Measurements from ENCODE around the gene CDKL2. TPM values are rescaled to one million over a fixed set of nuclear protein-coding genes. Genes with fewer than 3 reads are reported as not detected.

Gene CDKL2
- total and polyA plus RNA-seq, 2 of the 8 experiments (the other 6 are each of a cell fraction or from before 2014, with no cell fraction given), result 1.4 to 2.1 TPM

GRCh38 chr4:75654905-75655304 is 24.6 kb upstream of the CDKL2 start:
- Histone ChIP-seq H3K4me1 (replicated peaks in 1 of 4; ENCODE audit: control insufficient read depth in 3 of 4, insufficient read depth in 4 of 4, low read length in 3 of 4) (no peaks in the 10 kb centered on the region), H2BK15ac (ENCODE audit: low read length) (no peak overlapping the region), H3K23me2 (ENCODE audit: low read depth, low read length) (no peaks in the 10 kb centered on the region), H3K4ac (replicated peaks; ENCODE audit: insufficient read length, low read depth, low read length) (no peak overlapping the region), H3K14ac (ENCODE audit: insufficient read length) (no peak overlapping the region), H3K9me3 (ENCODE audit: insufficient read depth in 2 of 2, low read depth in 1 of 2, low read length in 1 of 2) (no peaks in the 10 kb centered on the region), H3K18ac (ENCODE audit: extremely low read depth, low read length) (no peak overlapping the region), H2BK20ac (ENCODE audit: low read length) (no peak overlapping the region), H2AFZ (ENCODE audit: low read length) (no peak overlapping the region), H4K5ac (ENCODE audit: insufficient read length, low read depth, low read length) (no peak overlapping the region), H2BK12ac (ENCODE audit: low read depth, low read length) (no peak overlapping the region), H3K9ac (replicated peaks in 1 of 4; ENCODE audit: extremely low read depth in 1 of 4, low read depth in 3 of 4, low read length in 3 of 4) (no peak overlapping the region), H3K27me3 (replicated peaks in 1 of 4; ENCODE audit: control insufficient read depth in 3 of 4, extremely low read depth in 1 of 4, insufficient read depth in 3 of 4, low read length in 3 of 4) (no peaks in the 10 kb centered on the region), H4K20me1 (replicated peaks in 1 of 2; ENCODE audit: control insufficient read depth in 1 of 2, insufficient read depth in 2 of 2, low read length in 2 of 2) (peaks cover 6 to 7% of the 10 kb centered on the region in 2 experiments), H3K27ac (ENCODE audit: low read depth, low read length) (no peak overlapping the region), H3K23ac (ENCODE audit: insufficient read length) (no peak overlapping the region), H3K4me2 (ENCODE audit: insufficient read depth in 1 of 2, low read depth in 2 of 2, low read length in 2 of 2) (no peak overlapping the region), H3K4me3 (ENCODE audit: extremely low read depth in 1 of 4, insufficient read depth in 2 of 4, low read depth in 3 of 4, low read length in 4 of 4) (no peak overlapping the region), H3K79me2 (ENCODE audit: control insufficient read depth in 1 of 2, insufficient read depth in 2 of 2, low read length in 2 of 2) (peaks cover 0 to 83% of the 10 kb centered on the region in 2 experiments; a peak in 3 of 4 replicates), H2BK5ac (ENCODE audit: low read depth, low read length) (no peak overlapping the region), H4K8ac (ENCODE audit: extremely low read depth, insufficient read depth, low read length) (no peak overlapping the region), H3K36me3 (ENCODE audit: control insufficient read depth in 2 of 4, insufficient read depth in 4 of 4, low read length in 3 of 4) (peaks cover 13 to 94% (median 52%) of the 10 kb centered on the region in 4 experiments; a peak in 7 of 8 replicates), H3K56ac (replicated peaks; ENCODE audit: insufficient read length, low read depth, low read length) (no peak overlapping the region), H4K91ac (replicated peaks; ENCODE audit: insufficient read length, low read length) (no peak overlapping the region), H3K79me1 (ENCODE audit: low read depth, low read length) (no peaks in the 10 kb centered on the region), H2BK120ac (replicated peaks; ENCODE audit: low read depth, low read length) (no peak overlapping the region), H2AK5ac (ENCODE audit: low read depth, low read length) (no peak overlapping the region)
- DNase-seq (ENCODE audit: low read depth in 1 of 2, low spot score in 2 of 2) (no peak), FAIRE-seq (no peak)
- POLR2A ChIA-PET (ENCODE audit: partially characterized antibody), result interaction anchor here (0.7 to 2.1 kb wide), 6 partner anchors 10 to 69 kb away, joined by 3 to 9 read pairs (median 3); partner anchors contain the start of gene USO1
- CTCF ChIA-PET (ENCODE audit: partially characterized antibody), result interaction anchor here (1.0 to 4.5 kb wide), 13 partner anchors 8 to 188 kb away, joined by 3 to 35 read pairs (median 7); partner anchors contain the start of gene USO1
- WGBS, 2 experiments (ENCODE audit: extremely low coverage in 1 of 2, insufficient coverage in 1 of 2, insufficient read length in 1 of 2, insufficient replicate concordance in 2 of 2, low coverage in 1 of 2, low lambda C conversion rate in 2 of 2, missing lambda C conversion rate in 1 of 2), result 79% methylated on average over 1 of the region's 1 CpG; no CpG with 5 or more reads in 1 of the 2 experiments
- TF ChIP-seq GTF2F1 (IDR thresholded peaks at IDR 0.05; ENCODE audit: borderline replicate concordance, low read depth, low read length) (no peak), CHD2 (IDR thresholded peaks at IDR 0.05; ENCODE audit: low read length) (no peak), SIN3A (conservative IDR thresholded peaks at IDR 0.05 in 1 of 2, IDR thresholded peaks at IDR 0.05 in 1 of 2; ENCODE audit: low read depth in 1 of 2, low read length in 2 of 2) (no peak), MAFK (IDR thresholded peaks at IDR 0.05; ENCODE audit: low read depth, low read length) (no peak), CHD1 (IDR thresholded peaks at IDR 0.05; ENCODE audit: low read depth, low read length) (no peak), E2F6 (IDR thresholded peaks at IDR 0.05) (no peak), BACH1 (IDR thresholded peaks at IDR 0.05; ENCODE audit: low read length) (no peak), USF2 (IDR thresholded peaks at IDR 0.05; ENCODE audit: low read length) (no peak), CBX8 (IDR thresholded peaks at IDR 0.05; ENCODE audit: borderline replicate concordance, low read depth, low read length) (no peak)

Data from H1 (cell line).